WI38 (cell line): ENCODE data around the gene PZP.

Experiments used
- H3K4me3 ChIP-seq: 2 replicates; pipeline ENCODE4 v1.5.1; 2011; ENCODE audit warnings: low read depth, mild to moderate bottlenecking, control low read depth, low read length
- CTCF ChIP-seq: IDR thresholded peaks from 2 replicates; pipeline ENCODE4 v1.5.1; 2012; ENCODE audit warnings: low read depth, mild to moderate bottlenecking, control low read depth, low read length

Gene PZP

GRCh38 chr12:9103050-9103849 is 104.9 kb downstream of the PZP start:
- H3K4me3 ChIP-seq, result no peak overlapping the region
- no peak for TF ChIP-seq CTCF

GRCh38 chr12:9101018-9101687 is 107.0 kb downstream of the PZP start:
- no peak overlapping the region for H3K4me3 ChIP-seq
- no peak for TF ChIP-seq CTCF

GRCh38 chr12:9099552-9100190 is 108.5 kb downstream of the PZP start:
- no peak overlapping the region for H3K4me3 ChIP-seq
- no peak for TF ChIP-seq CTCF
